ENCODE data around the gene CPN1.

Gene CPN1

DNA sequence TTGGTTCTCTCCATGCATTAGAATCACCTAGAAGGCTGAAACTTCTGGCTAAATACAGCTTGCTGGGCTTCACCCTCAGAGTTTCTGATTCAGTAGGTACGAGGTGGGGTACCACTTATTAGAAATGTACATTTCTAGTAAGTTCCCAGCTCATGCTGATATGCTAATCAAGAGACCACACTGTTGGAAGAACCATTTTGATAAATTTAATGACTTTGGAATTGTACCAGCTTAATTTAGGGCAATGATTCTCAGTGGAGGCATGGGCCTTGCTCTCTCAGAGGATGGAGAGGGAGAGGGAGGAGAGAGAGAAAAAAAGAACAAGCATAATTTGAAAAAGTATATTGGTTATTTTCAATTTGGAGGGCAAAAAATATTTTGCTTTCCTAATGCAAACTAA lies 20.3 kb downstream of the CPN1 start:
- TF ChIP-seq, protein P1, sequence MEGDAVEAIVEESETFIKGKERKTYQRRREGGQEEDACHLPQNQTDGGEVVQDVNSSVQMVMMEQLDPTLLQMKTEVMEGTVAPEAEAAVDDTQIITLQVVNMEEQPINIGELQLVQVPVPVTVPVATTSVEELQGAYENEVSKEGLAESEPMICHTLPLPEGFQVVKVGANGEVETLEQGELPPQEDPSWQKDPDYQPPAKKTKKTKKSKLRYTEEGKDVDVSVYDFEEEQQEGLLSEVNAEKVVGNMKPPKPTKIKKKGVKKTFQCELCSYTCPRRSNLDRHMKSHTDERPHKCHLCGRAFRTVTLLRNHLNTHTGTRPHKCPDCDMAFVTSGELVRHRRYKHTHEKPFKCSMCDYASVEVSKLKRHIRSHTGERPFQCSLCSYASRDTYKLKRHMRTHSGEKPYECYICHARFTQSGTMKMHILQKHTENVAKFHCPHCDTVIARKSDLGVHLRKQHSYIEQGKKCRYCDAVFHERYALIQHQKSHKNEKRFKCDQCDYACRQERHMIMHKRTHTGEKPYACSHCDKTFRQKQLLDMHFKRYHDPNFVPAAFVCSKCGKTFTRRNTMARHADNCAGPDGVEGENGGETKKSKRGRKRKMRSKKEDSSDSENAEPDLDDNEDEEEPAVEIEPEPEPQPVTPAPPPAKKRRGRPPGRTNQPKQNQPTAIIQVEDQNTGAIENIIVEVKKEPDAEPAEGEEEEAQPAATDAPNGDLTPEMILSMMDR (IDR thresholded peaks at IDR 0.05; ENCODE audit: insufficient read depth, low read depth, low read length, missing control alignments): no peak
- H3K4me3 ChIP-seq (ENCODE audit: low read depth, low read length): no peak overlapping the region
- DNase-seq (ENCODE audit: low read depth): no peak

DNA sequence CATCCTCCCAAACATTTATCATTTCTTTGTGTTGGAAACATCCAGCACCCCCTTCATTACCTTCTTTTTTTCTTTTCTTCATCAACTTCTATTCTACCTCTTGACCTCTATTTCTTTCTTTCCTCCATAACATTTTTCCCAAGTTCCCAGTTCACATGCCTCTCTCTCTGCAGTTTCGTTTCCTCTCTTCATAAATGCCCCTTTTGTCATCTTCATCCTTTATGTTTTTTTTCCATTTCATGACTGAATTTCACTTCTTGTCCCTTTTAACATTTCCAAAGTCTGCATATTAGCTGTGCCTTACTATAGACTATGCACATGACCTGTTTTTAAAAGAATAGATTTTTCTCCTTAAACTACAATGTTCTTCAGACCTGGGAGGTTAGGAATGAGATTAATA lies 23.7 kb downstream of the CPN1 start:
- TF ChIP-seq, protein P1 (IDR thresholded peaks at IDR 0.05; ENCODE audit: insufficient read depth, low read depth, low read length, missing control alignments): no peak

DNA sequence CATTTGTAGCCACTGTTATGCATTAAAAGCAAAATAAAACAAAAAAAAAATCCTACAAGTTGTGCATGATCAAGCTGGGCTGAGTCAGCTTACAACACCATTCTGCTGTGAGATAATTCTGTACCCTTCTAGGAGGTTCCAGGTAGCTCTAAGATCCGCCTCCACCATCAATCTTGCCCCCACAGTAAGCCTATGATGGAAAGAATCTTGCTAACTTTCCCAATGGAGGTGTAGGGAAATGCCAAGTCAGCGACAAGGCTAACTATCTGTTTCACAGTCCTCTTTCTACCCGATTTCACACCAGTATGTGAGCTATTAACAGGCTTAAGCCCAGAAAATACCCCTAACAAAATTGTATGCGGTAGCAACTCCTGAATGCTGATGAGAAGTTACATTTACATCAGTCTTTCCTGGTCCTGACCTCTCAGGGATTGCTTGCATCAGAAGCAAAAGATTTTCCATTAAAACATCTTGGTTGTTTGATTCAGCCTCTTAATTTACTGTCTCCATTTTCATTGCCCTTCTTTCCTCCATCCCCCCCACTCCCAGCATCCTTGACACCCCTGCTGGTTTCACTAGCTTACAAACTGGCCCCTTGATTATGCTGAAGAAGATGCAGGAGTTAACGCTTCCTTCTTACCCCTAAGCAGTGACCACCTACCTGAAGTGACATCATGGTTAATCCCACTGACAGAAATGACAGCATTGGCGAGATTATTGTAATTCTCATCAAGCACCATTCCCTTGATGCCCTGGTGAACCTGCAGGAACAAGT lies 27.8 kb downstream of the CPN1 start:
- TF ChIP-seq, protein P1 (IDR thresholded peaks at IDR 0.05; ENCODE audit: insufficient read depth, low read depth, low read length, missing control alignments): no peak
- DNase-seq (ENCODE audit: low read depth): no peak
- H3K4me3 ChIP-seq (ENCODE audit: low read depth, low read length): no peak overlapping the region

More for the DNA sequence above, 23.7 kb downstream of the CPN1 start:
- H3K4me3 ChIP-seq (ENCODE audit: low read depth, low read length): no peak overlapping the region
- no peak for DNase-seq (ENCODE audit: low read depth)

DNA sequence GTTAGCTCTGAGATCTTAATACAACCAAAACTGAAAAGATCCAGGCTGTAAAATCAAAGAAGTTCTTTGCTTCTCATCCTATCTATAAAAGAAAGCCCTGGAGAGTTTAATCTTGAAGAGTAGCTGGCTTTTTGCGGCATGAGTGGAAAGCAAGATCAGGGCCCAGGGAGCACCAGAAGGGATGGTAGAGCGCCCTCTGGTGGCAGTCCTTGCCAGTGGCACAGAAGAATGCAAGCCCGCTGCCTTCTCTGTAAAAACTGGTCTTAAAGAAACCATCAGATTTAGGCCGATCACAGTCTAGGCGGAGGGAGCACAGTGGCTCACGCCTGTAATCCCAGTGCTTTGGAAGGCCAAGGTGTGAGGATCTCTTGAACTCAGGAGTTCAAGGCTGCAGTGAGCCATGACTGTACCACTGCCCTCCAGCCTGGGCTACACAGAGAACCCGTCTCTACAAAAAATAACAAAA lies 35.6 kb downstream of the CPN1 start:
- no peak overlapping the region for H3K4me3 ChIP-seq (ENCODE audit: low read depth, low read length)
- peak; percentile 93 for DNase-seq (ENCODE audit: low read depth)
- TF ChIP-seq, protein P1 (IDR thresholded peaks at IDR 0.05; ENCODE audit: insufficient read depth, low read depth, low read length, missing control alignments): peak; percentile 93

DNA sequence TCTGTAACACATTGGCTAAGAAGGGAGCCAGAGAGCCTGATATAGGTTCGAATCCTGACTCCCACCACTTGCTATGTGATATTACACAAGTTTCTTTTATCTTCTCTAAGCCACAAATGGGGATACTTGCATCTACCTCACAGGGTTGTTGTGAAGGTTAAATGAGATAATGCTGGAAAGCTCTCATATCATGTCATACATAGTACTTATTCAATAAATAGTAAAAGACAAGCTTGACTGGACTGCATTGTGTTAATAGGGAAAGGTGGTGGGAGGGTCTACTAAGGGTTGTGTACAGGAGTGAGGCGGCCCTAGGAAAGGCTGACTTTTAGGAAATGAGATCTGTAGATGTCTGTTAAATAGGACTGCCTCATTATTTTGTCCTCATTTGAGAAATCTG lies 36.1 kb downstream of the CPN1 start:
- DNase-seq (ENCODE audit: low read depth): no peak
- TF ChIP-seq, protein P1 (IDR thresholded peaks at IDR 0.05; ENCODE audit: insufficient read depth, low read depth, low read length, missing control alignments): no peak
- no peak overlapping the region for H3K4me3 ChIP-seq (ENCODE audit: low read depth, low read length)

DNA sequence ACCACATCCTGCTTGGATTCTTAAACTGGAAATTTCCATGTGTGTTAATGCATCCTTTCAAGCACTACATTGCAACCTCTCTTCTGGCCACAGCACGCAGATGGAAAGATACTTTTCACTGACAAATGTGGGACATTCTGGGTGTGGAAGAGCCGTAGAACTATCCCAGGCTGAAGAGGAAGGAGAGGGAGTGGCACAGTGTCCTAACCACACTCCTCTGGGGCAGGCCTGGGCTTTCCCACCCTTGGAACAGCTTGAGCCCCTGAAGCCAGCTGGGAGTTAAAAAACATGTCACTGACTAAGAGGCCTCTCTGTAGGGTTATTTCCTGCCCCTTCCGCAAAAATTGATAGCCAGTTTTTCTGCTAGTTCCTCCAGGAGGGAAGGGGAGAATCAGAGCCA lies 37.9 kb downstream of the CPN1 start:
- no peak overlapping the region for H3K4me3 ChIP-seq (ENCODE audit: low read depth, low read length)
- TF ChIP-seq, protein P1 (IDR thresholded peaks at IDR 0.05; ENCODE audit: insufficient read depth, low read depth, low read length, missing control alignments): no peak
- no peak for DNase-seq (ENCODE audit: low read depth)

DNA sequence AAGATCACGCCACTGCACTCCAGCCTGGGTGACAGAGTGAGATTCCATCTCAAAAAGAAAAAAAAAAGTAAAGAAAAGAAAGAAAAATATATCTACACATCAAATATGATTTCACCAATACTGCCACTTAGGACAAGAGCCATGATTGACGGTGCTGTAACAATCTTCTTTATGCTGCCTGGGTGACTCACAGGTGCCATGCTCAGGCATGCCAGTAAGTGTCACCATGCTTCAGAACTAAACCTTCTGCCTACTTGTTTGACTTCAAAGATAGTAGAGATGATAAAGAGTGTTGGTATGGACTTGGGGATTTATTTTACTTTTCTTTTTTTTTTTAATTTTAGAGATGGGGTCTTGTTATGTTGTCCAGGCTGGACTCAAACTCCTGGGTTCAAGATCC lies 38.3 kb downstream of the CPN1 start:
- peak; percentile 32 for DNase-seq (ENCODE audit: low read depth)

More for the DNA sequence above, 38.3 kb downstream of the CPN1 start:
- no peak overlapping the region for H3K4me3 ChIP-seq (ENCODE audit: low read depth, low read length)
- TF ChIP-seq, protein P1 (IDR thresholded peaks at IDR 0.05; ENCODE audit: insufficient read depth, low read depth, low read length, missing control alignments): no peak

Data from GM12865 (cell line).